Measurements from ENCODE around the gene HNF1B.

Gene HNF1B

DNA sequence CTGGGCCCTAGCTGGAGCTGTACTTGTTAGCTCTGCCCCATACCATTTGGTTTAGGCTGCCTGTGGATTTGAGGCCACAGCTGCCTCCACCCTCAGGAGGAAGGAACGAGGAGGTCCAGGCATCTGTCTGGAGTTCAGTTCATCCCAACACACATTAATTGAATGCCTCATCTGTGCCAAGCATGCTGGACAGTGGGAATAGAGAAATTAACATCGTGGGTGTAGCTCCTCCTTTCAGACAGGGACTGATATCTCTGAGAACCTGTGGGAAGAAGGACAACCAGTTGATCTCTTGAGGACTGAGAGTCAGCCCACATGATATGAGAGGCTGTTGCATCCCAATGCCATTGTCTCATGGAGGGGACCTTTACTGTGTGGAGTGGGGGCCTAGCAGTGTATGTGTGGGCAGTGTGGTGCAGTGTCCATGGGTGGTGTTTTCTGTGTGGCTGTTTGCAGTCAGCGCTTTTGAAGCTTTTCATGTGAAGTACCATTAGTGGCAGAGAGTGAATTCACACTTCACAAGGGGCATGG is 72.2 kb downstream of the HNF1B start:
- Histone ChIP-seq H3K4me3 (IDR thresholded peaks at IDR 0.05; ENCODE audit: insufficient read depth, low read depth, low read length) (no peak overlapping the region), H3K27ac (no peak overlapping the region), H3K27me3 (ENCODE audit: insufficient read depth, low read depth) (no peaks in the 10 kb centered on the region), H3K36me3 (ENCODE audit: insufficient read depth) (no peaks in the 10 kb centered on the region), H3K9ac (no peak overlapping the region), H3K79me2 (ENCODE audit: insufficient read depth, low read depth) (no peaks in the 10 kb centered on the region), H2AFZ (ENCODE audit: low read depth) (no peak overlapping the region), H4K20me1 (ENCODE audit: insufficient read depth) (no peaks in the 10 kb centered on the region), H3K4me2 (no peak overlapping the region), H3K4me1 (ENCODE audit: low read depth, poor library complexity, severe bottlenecking) (no peaks in the 10 kb centered on the region)
- TF ChIP-seq, protein P1, sequence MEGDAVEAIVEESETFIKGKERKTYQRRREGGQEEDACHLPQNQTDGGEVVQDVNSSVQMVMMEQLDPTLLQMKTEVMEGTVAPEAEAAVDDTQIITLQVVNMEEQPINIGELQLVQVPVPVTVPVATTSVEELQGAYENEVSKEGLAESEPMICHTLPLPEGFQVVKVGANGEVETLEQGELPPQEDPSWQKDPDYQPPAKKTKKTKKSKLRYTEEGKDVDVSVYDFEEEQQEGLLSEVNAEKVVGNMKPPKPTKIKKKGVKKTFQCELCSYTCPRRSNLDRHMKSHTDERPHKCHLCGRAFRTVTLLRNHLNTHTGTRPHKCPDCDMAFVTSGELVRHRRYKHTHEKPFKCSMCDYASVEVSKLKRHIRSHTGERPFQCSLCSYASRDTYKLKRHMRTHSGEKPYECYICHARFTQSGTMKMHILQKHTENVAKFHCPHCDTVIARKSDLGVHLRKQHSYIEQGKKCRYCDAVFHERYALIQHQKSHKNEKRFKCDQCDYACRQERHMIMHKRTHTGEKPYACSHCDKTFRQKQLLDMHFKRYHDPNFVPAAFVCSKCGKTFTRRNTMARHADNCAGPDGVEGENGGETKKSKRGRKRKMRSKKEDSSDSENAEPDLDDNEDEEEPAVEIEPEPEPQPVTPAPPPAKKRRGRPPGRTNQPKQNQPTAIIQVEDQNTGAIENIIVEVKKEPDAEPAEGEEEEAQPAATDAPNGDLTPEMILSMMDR (conservative IDR thresholded peaks at IDR 0.05; ENCODE audit: low read depth, low read length) = no peak

DNA sequence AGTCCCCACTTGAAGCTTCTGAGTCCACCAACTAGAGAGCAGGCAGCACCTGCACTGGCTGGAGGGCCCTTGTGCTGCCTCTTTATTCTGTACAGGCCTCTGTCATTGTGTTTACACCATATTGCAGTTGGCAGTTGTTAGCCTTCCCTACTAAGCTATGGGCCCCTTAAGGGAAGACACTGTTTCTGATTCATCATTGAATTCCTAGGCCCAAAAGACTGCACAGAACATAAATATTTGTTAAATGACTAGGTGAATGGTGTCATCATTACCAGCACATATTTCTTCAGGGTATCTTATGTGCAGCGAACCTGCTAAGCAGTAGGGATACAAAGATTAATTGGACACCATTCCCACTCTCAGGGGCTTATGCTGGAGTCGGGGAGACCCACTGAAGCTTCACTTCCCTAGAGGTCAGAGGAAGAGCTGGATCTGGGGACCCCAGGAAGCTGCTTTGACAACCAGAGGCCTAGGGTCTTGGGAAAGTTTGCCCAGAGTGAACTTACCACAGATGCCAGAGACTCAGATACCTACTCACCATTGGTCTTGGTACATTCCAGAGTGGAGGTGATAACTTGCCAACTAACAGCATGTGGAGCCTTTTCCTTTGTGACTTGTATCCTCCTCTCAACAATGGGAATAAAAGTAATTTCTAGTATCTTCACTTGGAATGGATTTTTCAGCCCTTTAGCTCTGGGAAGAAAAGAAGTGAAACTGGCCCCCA is 72.9 kb downstream of the HNF1B start:
- H3K4me3 ChIP-seq (IDR thresholded peaks at IDR 0.05; ENCODE audit: insufficient read depth, low read depth, low read length) = no peak overlapping the region
- no peaks in the 10 kb centered on the region for H3K36me3 ChIP-seq (ENCODE audit: insufficient read depth)
- H3K4me2 ChIP-seq = no peak overlapping the region
- H3K27ac ChIP-seq = no peak overlapping the region
- no peaks in the 10 kb centered on the region for H3K27me3 ChIP-seq (ENCODE audit: insufficient read depth, low read depth)
- no peaks in the 10 kb centered on the region for H4K20me1 ChIP-seq (ENCODE audit: insufficient read depth)
- H3K9ac ChIP-seq = no peak overlapping the region
- no peaks in the 10 kb centered on the region for H3K79me2 ChIP-seq (ENCODE audit: insufficient read depth, low read depth)
- TF ChIP-seq, protein P1 (conservative IDR thresholded peaks at IDR 0.05; ENCODE audit: low read depth, low read length) = no peak
- no peaks in the 10 kb centered on the region for H3K4me1 ChIP-seq (ENCODE audit: low read depth, poor library complexity, severe bottlenecking)
- H2AFZ ChIP-seq (ENCODE audit: low read depth) = no peak overlapping the region

DNA sequence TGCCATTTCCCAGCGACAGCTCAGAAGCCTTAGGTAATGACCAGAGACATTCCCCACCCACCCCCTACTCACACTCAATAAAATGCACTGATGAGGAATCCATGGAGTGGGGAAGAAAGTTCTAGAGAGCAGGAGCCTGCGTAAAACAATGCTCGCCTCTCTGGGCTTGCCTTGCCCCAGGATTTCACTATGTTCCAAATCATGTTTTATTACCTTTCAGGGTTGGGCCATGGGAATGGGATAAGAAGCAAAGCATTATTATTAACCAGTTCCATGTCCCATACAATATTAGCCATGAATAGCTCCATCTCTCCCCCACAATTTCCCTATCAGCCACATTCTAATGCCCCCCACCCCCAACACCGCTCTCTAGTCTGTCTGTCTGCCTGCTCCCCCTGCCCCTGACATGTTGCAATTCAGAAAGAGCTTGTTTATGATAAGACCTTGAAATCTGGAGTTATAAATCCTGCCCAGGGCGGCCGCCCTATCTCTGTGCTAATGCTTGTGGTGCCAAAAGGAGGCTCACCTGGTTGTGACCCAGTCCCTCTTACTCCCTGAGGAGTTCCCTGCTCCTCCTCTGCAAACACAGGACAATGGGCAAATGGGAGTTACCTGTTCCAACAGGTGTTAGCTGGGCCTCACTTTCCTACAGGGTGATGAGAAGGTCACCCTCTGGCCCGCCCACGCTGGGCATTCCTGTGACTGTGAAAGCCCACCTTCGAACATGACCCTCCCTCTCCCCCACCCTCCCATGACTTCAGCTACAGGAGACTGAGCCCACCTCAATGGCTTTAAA is 73.6 kb downstream of the HNF1B start:
- H3K27me3 ChIP-seq (ENCODE audit: insufficient read depth, low read depth) = no peaks in the 10 kb centered on the region
- no peaks in the 10 kb centered on the region for H3K79me2 ChIP-seq (ENCODE audit: insufficient read depth, low read depth)
- no peaks in the 10 kb centered on the region for H3K36me3 ChIP-seq (ENCODE audit: insufficient read depth)
- H3K4me2 ChIP-seq = no peak overlapping the region
- H4K20me1 ChIP-seq (ENCODE audit: insufficient read depth) = no peaks in the 10 kb centered on the region
- no peak overlapping the region for H3K27ac ChIP-seq
- H3K4me3 ChIP-seq (IDR thresholded peaks at IDR 0.05; ENCODE audit: insufficient read depth, low read depth, low read length) = no peak overlapping the region
- TF ChIP-seq, protein P1 (conservative IDR thresholded peaks at IDR 0.05; ENCODE audit: low read depth, low read length) = no peak
- H3K9ac ChIP-seq = no peak overlapping the region
- no peak overlapping the region for H2AFZ ChIP-seq (ENCODE audit: low read depth)
- no peaks in the 10 kb centered on the region for H3K4me1 ChIP-seq (ENCODE audit: low read depth, poor library complexity, severe bottlenecking)

DNA sequence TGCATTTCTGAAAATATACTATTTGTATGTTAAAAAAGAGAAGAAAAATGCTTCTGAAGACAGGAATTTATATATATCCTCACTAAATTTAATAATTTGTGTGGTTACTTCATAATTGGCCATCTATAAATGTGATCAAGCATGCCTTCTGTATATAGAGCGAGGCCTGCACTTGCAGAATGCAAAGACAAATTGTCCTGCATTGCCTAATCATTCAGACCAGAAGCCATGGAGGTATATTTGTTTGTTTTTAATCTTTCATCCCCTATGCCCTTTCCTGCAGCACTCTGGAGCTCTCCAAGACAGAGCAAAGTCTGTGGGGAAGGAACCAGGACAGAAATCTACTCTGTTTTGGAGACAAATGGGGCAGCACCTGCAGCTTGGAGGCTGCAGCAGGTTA is 77.8 kb downstream of the HNF1B start:
- Histone ChIP-seq H3K4me1 (ENCODE audit: low read depth, poor library complexity, severe bottlenecking) (no peaks in the 10 kb centered on the region), H2AFZ (ENCODE audit: low read depth) (no peak overlapping the region), H3K27me3 (ENCODE audit: insufficient read depth, low read depth) (no peaks in the 10 kb centered on the region), H3K4me2 (no peak overlapping the region), H3K79me2 (ENCODE audit: insufficient read depth, low read depth) (no peaks in the 10 kb centered on the region), H3K36me3 (ENCODE audit: insufficient read depth) (no peaks in the 10 kb centered on the region), H4K20me1 (ENCODE audit: insufficient read depth) (no peaks in the 10 kb centered on the region), H3K9ac (no peak overlapping the region), H3K4me3 (IDR thresholded peaks at IDR 0.05; ENCODE audit: insufficient read depth, low read depth, low read length) (no peak overlapping the region), H3K27ac (no peak overlapping the region)
- TF ChIP-seq, protein P1 (conservative IDR thresholded peaks at IDR 0.05; ENCODE audit: low read depth, low read length) = no peak
